Measurements from ENCODE around the gene FBRSL1.
"Not testable (repeated sequence)": the region's sequence is repeated elsewhere in the genome, so short reads cannot be mapped to it uniquely, and the experiment has no call there.

The FBRSL1 gene

DNA sequence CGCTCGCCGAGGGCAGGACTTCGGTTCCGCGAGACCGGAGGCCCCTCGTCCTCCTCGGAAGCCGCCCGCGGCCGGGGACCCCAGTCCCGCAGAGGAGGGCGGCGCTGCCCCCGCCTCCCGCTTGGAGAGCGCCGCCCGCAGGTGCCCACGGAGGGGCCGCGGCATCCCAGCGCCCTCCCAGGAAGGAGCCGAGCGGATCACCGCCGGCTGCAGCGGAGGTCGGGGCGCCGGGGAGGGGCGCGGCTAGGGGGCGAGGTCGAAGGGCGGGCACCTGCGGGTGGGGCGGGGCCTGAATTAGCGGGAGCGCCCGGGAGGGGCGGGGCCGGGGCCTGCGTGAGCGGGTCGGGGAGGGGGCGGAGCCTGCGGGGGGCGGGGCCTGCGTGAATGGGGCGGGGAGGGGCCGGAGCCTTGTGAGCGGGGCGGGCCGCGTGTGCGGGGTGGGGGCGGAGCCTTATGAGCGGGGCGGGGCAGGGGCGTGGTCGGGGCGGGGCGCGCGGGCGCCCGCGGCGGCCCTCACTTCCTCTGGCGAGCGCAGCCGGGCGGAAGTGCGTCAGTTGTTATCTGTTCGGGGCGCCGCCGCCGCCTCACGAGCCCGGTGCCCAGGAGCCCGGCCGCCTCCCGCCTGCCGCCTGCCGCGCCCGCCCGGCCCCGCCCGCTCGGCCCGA lies at the start of gene FBRSL1:
FBRSL1 (plus strand) TSS at position 550 of the 665 bp plus-strand sequence.
- Histone ChIP-seq H3K9me3 (replicated peaks in 1 of 11) (peaks cover 0 to 5% (median 0%) of the 10 kb centered on the region in 11 experiments; a peak in 1 of 22 replicates), H3K4me3 (peak within 1 kb of the TSS; percentile 76 to 91 (median 83)), H3K27me3 (no peaks in the 10 kb centered on the region), H4K20me1 (peaks cover 41 to 45% (median 44%) of the 10 kb centered on the region in 11 experiments), H3K4me2 (peak within 1 kb of the TSS; percentile 96 to 100 (median 99)), H3K27ac (peak within 1 kb of the TSS; percentile 74 to 97 (median 92)), H3K4me1 (peaks cover 62 to 89% (median 84%) of the 10 kb centered on the region in 10 experiments), H3K9ac (peak within 1 kb of the TSS; percentile 84 to 93 (median 89)), H3K36me3 (peaks cover 0 to 22% (median 6%) of the 10 kb centered on the region in 11 experiments; a peak in 8 of 22 replicates)
- TF ChIP-seq Cebpa-rat (IDR thresholded peaks at IDR 0.05): no peak

DNA sequence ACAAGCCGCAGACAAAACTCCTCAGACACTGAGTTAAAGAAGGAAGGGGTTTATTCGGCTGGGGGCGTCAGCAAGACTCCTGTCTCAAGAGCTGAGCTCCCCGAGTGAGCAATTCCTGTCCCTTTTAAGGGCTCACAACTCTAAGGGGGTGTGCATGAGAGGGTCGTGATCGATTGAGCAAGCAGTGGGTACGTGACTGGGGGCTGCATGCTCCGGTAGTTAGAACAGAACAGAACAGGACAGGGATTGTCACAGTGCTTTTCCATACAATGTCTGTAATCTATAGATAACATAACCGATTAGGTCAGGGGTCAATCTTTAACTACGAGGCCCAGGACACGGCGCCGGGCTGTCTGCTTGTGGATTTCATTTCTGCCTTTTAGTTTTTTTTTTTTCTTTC lies 49.5 kb upstream of the FBRSL1 start:
- Histone ChIP-seq H3K4me2 (peak overlapping the region; percentile 62 to 91 (median 85)), H3K4me1 (peaks cover 58 to 98% (median 85%) of the 10 kb centered on the region in 10 experiments), H3K27ac (peak overlapping the region in 8 of 11 experiments; percentile 73 to 86 (median 81); a peak in 14 of 22 replicates), H3K9me3 (replicated peaks in 1 of 11) (peaks cover 16 to 38% (median 28%) of the 10 kb centered on the region in 11 experiments), H3K4me3 (peak overlapping the region in 2 of 10 experiments; percentile 43 to 50; a peak in 5 of 20 replicates), H3K36me3 (peaks cover 0 to 14% (median 0%) of the 10 kb centered on the region in 11 experiments; a peak in 6 of 22 replicates), H3K9ac (peak overlapping the region in 7 of 11 experiments; percentile 45 to 78 (median 72); a peak in 13 of 22 replicates)
- H4K20me1 ChIP-seq, H3K27me3 ChIP-seq: not testable (repeated sequence)

DNA sequence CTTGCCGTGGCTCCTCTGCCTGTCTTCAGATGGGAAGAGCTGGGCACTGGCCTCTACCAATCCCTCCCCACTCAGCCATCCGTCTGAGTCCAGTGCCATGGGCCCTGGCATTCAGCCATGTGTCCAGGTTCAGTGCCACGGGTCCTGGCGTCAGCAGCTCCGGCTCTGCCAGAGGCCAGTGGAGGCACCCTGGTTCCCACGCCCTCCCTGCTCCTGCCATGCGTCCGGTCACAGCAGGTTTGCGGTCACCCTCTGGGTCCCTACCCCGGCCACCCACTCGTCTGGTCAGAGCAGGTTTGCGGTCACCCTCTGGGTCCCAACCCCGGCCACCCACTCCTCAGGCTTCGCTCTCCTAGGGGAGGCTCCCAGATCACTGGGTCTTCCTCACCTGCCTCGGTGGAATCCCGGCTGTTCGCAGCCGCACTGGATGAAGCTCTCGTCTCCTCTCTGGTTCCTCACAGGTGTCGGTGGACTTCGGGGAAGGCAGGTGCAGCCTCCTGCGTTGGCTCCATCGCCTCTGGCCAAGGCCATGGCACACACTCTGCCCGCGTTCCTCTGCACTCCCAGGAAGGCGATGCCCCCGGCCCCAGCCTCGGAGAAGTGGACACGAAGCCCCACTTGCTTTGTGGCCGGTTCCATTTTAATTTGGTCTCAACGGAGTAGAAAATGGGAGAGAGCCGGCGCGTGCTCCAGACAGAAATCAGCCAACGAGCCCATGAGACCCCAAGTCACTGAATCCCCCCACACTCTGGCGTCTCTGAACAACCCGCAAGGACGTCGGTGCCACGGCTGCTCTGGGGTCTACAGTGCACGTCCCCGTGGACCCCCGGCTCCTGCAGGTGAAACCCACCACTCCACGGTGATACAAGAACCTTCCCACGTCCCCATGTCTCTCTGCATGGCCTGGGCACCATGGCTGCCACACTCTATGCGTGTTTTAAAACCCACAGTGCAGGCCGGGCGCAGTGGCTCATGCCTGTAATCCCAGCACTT lies 47.8 kb upstream of the FBRSL1 start:
- Histone ChIP-seq H3K27ac (peak overlapping the region in 6 of 11 experiments; percentile 15 to 85 (median 78); a peak in 6 of 22 replicates), H3K27me3 (peaks cover 0 to 9% (median 0%) of the 10 kb centered on the region in 11 experiments; a peak in 4 of 22 replicates), H3K9ac (peak overlapping the region in 4 of 11 experiments; percentile 26 to 78 (median 73); a peak in 8 of 22 replicates), H3K4me1 (peaks cover 62 to 99% (median 96%) of the 10 kb centered on the region in 10 experiments), H4K20me1 (no peaks in the 10 kb centered on the region), H3K9me3 (replicated peaks in 1 of 11) (peaks cover 0 to 21% (median 11%) of the 10 kb centered on the region in 11 experiments; a peak in 14 of 22 replicates), H3K4me3 (no peak overlapping the region), H3K4me2 (peak overlapping the region; percentile 63 to 91 (median 85); a peak in 19 of 22 replicates), H3K36me3 (peaks cover 0 to 11% (median 0%) of the 10 kb centered on the region in 11 experiments; a peak in 3 of 22 replicates)
- no peak for TF ChIP-seq Cebpa-rat (IDR thresholded peaks at IDR 0.05)

DNA sequence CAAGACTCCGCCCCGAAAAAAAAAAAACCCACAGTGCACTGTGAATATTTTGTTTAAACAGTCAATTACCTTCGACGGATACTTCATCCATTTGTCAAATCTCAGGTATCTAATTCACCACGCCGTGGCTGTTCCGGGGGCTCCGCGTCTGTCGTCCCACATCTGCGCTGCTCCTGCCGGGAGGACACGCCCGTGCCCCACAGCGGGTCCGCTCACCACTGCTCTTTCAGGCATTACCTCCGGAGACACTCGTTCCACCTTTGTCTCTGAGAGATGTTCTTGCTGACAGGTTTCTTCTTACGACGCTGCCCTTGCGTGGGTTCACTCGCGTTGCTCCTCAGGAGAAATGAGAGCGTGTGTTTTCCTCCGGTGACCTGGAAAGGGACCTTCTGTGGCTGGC lies 46.9 kb upstream of the FBRSL1 start:
- peak overlapping the region in 3 of 11 experiments; percentile 85 to 89 (median 86); a peak in 5 of 22 replicates for H3K27ac ChIP-seq
- H3K9me3 ChIP-seq (replicated peaks in 1 of 11): peaks cover 0 to 13% (median 8%) of the 10 kb centered on the region in 11 experiments; a peak in 14 of 22 replicates
- H3K4me1 ChIP-seq: peaks cover 56 to 100% (median 98%) of the 10 kb centered on the region in 10 experiments
- peak overlapping the region in 10 of 11 experiments; percentile 83 to 99 (median 91); a peak in 19 of 22 replicates for H3K4me2 ChIP-seq
- no peak for TF ChIP-seq Cebpa-rat (IDR thresholded peaks at IDR 0.05)
- H3K4me3 ChIP-seq: no peak overlapping the region
- peaks cover 0 to 9% (median 0%) of the 10 kb centered on the region in 11 experiments; a peak in 3 of 22 replicates for H3K27me3 ChIP-seq
- no peaks in the 10 kb centered on the region for H4K20me1 ChIP-seq
- H3K9ac ChIP-seq: peak overlapping the region in 4 of 11 experiments; percentile 46 to 84 (median 82); a peak in 5 of 22 replicates
- H3K36me3 ChIP-seq: peaks cover 0 to 11% (median 0%) of the 10 kb centered on the region in 11 experiments; a peak in 3 of 22 replicates

DNA sequence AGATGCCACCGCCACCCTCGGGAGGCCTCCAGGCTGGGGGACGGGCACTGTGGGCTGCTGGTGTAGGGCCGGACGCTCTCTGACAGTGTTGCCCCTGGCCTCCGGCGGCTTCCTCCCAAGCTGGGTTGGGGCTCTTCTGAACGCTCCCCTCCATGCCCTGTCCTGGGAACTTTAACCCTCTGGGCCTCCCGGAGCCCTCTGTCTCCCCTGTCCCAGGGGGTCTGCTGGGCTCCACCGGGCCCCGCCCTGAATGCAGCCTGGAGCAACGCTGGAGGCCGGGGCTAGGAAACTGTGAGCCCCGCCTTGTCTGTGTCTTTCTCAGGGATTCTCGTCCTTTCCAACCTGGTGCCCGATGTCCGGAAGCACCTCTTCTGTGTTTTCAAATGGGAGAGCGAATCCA lies 45.7 kb upstream of the FBRSL1 start:
- H3K4me1 ChIP-seq: peaks cover 44 to 99% (median 93%) of the 10 kb centered on the region in 10 experiments
- H4K20me1 ChIP-seq: no peaks in the 10 kb centered on the region
- H3K4me2 ChIP-seq: peak overlapping the region; percentile 83 to 99 (median 91)
- H3K27me3 ChIP-seq: peaks cover 0 to 9% (median 0%) of the 10 kb centered on the region in 11 experiments; a peak in 3 of 22 replicates
- H3K4me3 ChIP-seq: peak overlapping the region in 7 of 10 experiments; percentile 2 to 49 (median 32); a peak in 11 of 20 replicates
- peaks cover 0 to 11% (median 0%) of the 10 kb centered on the region in 11 experiments; a peak in 3 of 22 replicates for H3K36me3 ChIP-seq
- H3K27ac ChIP-seq: peak overlapping the region; percentile 85 to 91 (median 88); a peak in 21 of 22 replicates
- peak overlapping the region; percentile 75 to 86 (median 81) for H3K9ac ChIP-seq
- no peak for TF ChIP-seq Cebpa-rat (IDR thresholded peaks at IDR 0.05)
- peaks cover 0 to 1% (median 0%) of the 10 kb centered on the region in 11 experiments; a peak in 3 of 22 replicates for H3K9me3 ChIP-seq (replicated peaks in 1 of 11)

DNA sequence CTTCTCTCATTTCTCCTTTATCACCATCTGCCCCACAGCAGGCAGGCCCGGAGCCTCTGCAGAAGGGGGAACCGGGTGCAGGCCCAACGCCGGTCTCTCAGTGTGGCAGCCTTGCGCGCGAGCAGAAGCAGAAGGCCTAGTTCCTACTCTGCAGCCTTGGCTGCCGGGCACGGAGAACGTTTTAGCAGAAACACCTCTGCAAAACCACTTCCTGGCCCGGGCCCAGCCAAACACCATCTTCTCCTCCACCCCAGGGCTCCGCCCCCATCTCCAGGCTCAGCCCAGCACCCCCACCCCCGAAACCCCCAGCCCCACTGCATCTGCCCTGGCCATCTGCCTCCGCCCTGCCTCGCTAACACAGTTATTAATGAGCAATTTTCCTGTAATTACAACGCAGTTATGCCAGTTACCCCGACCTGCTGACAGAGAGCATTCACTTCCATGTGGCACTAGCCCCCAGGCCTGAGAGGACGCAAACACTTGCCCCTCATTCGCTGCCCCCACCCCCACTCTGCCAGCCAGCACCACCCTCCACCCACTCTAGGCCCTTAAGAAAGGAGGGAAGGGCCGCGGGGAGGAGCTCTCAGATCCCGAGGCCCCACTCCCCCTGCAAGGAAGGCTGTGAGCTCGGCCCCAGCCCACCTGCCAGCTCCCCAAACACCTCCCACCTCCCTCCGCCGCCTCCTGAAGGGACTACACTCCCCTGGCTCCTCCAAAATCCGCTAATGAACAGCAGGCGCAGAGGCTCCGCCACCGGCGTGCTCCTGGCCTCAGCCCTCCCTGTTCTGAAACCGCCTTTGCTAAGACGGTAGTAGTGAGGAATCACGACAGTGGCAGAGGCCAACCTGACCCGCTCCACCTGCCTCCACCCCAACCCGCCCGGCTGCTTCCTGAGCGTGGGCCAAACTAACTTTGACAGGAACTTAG lies 44.7 kb upstream of the FBRSL1 start:
- Histone ChIP-seq H3K4me2 (peak overlapping the region; percentile 83 to 99 (median 91)), H3K27ac (peak overlapping the region; percentile 85 to 91 (median 88)), H3K27me3 (peaks cover 0 to 13% (median 0%) of the 10 kb centered on the region in 11 experiments; a peak in 4 of 22 replicates), H3K36me3 (peaks cover 0 to 11% (median 0%) of the 10 kb centered on the region in 11 experiments; a peak in 3 of 22 replicates), H3K4me1 (peaks cover 34 to 99% (median 93%) of the 10 kb centered on the region in 10 experiments), H4K20me1 (no peaks in the 10 kb centered on the region), H3K9ac (peak overlapping the region; percentile 75 to 86 (median 83)), H3K4me3 (peak overlapping the region; percentile 41 to 67 (median 57)), H3K9me3 (replicated peaks in 1 of 11) (no peaks in the 10 kb centered on the region)
- TF ChIP-seq Cebpa-rat (IDR thresholded peaks at IDR 0.05): no peak
